ENCODE data around the gene VAPB. TPM values are rescaled to one million over a fixed set of nuclear protein-coding genes. Genes with fewer than 3 reads are reported as not detected.

VAPB gene, protein sequence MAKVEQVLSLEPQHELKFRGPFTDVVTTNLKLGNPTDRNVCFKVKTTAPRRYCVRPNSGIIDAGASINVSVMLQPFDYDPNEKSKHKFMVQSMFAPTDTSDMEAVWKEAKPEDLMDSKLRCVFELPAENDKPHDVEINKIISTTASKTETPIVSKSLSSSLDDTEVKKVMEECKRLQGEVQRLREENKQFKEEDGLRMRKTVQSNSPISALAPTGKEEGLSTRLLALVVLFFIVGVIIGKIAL
- total RNA-seq (2022; extraction: Qiagen RNA extraction; ENCODE audit: low read depth) = 48.3 to 63.7 TPM (median 51.0 TPM) in 5 replicates

DNA sequence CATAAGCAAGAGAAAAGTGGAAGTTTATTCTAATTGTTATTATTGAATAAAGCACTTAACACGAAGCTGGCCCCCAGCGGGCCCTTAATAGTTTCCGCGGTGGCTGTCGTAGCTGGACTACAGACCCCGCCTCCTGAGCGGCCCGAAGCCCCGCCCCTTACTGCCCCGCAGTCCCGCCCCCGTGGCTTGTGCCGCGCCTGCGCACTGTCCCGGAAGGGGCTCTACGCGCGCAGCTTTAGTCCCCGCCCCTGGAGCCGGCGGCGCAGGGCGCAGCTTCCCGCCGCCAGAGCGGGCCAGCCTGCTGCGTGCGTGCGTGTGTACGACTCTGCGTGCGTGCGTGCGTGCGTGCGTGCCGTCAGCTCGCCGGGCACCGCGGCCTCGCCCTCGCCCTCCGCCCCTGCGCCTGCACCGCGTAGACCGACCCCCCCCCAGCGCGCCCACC is at the start of gene VAPB:
TSS of gene VAPB (plus strand) at position 348 of the 442 bp plus-strand sequence. CDS start 231 bp downstream, outside the sequence.

Other genes with a start within 250 kb of the VAPB start
- not detected in 5 replicates for gene ANKRD60, start 160.6 kb upstream of the VAPB start, total RNA-seq (2022; extraction: Qiagen RNA extraction; ENCODE audit: low read depth)
- gene RAB22A, start 79.5 kb upstream of the VAPB start, total RNA-seq (2022; extraction: Qiagen RNA extraction; ENCODE audit: low read depth) = 6.8 to 12.6 TPM (median 10.0 TPM) in 5 replicates
- gene APCDD1L, start 126.2 kb downstream of the VAPB start, total RNA-seq (2022; extraction: Qiagen RNA extraction; ENCODE audit: low read depth) = 0.07 to 0.12 TPM (median 0.09 TPM) in 4 of 5 replicates, not detected in the other